ENCODE data around the gene POFUT2.

POFUT2 gene

DNA sequence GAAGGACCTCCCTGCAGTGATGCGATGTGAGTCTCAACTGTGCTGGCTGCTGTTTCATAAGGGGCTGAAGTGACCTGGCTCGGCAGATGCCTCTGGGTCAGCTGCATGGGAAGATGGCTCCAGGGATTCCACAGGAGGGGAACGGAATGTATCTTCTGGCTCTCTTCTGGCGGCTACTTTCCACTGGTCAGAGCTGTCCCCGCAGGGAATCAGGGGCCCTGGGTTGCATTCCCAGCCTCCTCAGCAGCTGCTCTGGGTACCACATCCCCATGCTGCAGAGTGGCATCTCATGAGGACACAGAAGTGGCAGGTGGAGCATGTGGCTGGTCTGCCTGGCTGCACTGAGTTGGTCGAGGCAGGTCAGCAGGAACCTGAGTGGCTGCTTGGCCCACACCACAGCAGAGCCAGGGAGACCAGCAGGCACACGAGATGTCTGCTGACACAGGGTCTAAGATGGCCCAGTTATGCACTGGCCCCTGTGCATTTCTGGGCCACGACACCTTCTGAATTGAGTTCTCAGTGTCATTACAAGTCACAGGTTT is 42.8 kb downstream of the POFUT2 start:
- Histone ChIP-seq H3K9me2 (ENCODE audit: low read depth, low read length) (no peaks in the 10 kb centered on the region), H3K4me3 (ENCODE audit: low read depth, low read length, poor library complexity, severe bottlenecking) (no peak overlapping the region), H3K9ac (ENCODE audit: low read length) (no peak overlapping the region), H2AFZ (ENCODE audit: low read length) (no peak overlapping the region), H3K4me1 (ENCODE audit: insufficient read depth, low read length, severe bottlenecking) (no peaks in the 10 kb centered on the region), H3K79me2 (ENCODE audit: insufficient read depth, low read length) (no peaks in the 10 kb centered on the region), H3F3A (ENCODE audit: insufficient read depth, low read length) (no peaks in the 10 kb centered on the region), H4K20me1 (ENCODE audit: insufficient read depth, low read length) (no peaks in the 10 kb centered on the region), H3K36me3 (ENCODE audit: insufficient read depth, low read length) (no peaks in the 10 kb centered on the region; the same call in 1 of the 2 replicates), H3K9me3 (ENCODE audit: low read length) (peaks cover 10% of the 10 kb centered on the region), H3K27me3 (ENCODE audit: insufficient read depth, low read length) (no peaks in the 10 kb centered on the region), H3K4me2 (ENCODE audit: low read length) (no peak overlapping the region), H3K27ac (ENCODE audit: low read depth, low read length, poor library complexity, severe bottlenecking) (no peak overlapping the region)
- no peak for TF ChIP-seq EZH2 (IDR thresholded peaks at IDR 0.05; ENCODE audit: borderline replicate concordance, low read length)
- TF ChIP-seq, protein P1, sequence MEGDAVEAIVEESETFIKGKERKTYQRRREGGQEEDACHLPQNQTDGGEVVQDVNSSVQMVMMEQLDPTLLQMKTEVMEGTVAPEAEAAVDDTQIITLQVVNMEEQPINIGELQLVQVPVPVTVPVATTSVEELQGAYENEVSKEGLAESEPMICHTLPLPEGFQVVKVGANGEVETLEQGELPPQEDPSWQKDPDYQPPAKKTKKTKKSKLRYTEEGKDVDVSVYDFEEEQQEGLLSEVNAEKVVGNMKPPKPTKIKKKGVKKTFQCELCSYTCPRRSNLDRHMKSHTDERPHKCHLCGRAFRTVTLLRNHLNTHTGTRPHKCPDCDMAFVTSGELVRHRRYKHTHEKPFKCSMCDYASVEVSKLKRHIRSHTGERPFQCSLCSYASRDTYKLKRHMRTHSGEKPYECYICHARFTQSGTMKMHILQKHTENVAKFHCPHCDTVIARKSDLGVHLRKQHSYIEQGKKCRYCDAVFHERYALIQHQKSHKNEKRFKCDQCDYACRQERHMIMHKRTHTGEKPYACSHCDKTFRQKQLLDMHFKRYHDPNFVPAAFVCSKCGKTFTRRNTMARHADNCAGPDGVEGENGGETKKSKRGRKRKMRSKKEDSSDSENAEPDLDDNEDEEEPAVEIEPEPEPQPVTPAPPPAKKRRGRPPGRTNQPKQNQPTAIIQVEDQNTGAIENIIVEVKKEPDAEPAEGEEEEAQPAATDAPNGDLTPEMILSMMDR (IDR thresholded peaks at IDR 0.05; ENCODE audit: low read length): no peak

DNA sequence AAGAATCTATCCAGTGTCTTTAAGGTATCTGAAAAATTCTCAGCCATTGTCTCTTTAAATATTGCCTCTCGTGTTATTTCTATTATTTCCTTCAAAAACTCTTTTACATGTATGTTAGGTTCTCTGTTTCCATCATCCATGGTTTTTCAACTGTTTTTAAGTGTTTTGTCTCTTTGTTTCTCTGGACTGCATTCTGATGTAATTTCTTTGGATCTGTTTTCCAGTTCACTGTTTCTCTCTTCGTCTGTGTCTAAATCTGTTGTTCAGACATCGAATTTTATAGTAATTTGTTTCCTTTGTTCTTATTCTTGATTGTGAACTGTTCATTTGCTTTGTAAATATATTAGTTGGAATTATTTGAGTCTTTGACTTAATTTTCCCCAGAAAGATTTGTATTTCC is 44.1 kb downstream of the POFUT2 start:
- H3K27me3 ChIP-seq (ENCODE audit: insufficient read depth, low read length): no peaks in the 10 kb centered on the region
- no peaks in the 10 kb centered on the region for H3K79me2 ChIP-seq (ENCODE audit: insufficient read depth, low read length)
- TF ChIP-seq, protein P1 (IDR thresholded peaks at IDR 0.05; ENCODE audit: low read length): no peak
- TF ChIP-seq EZH2 (IDR thresholded peaks at IDR 0.05; ENCODE audit: borderline replicate concordance, low read length): no peak
- no peak overlapping the region for H3K27ac ChIP-seq (ENCODE audit: low read depth, low read length, poor library complexity, severe bottlenecking)
- no peaks in the 10 kb centered on the region for H3K4me1 ChIP-seq (ENCODE audit: insufficient read depth, low read length, severe bottlenecking)
- H3K36me3 ChIP-seq (ENCODE audit: insufficient read depth, low read length): no peaks in the 10 kb centered on the region; the same call in 1 of the 2 replicates
- no peak overlapping the region for H3K9ac ChIP-seq (ENCODE audit: low read length)
- H3K4me2 ChIP-seq (ENCODE audit: low read length): no peak overlapping the region
- no peaks in the 10 kb centered on the region for H3K9me2 ChIP-seq (ENCODE audit: low read depth, low read length)
- no peak overlapping the region for H3K4me3 ChIP-seq (ENCODE audit: low read depth, low read length, poor library complexity, severe bottlenecking)
- no peaks in the 10 kb centered on the region for H3F3A ChIP-seq (ENCODE audit: insufficient read depth, low read length)
- H3K9me3 ChIP-seq (ENCODE audit: low read length): peaks cover 10% of the 10 kb centered on the region
- no peak overlapping the region for H2AFZ ChIP-seq (ENCODE audit: low read length)
- H4K20me1 ChIP-seq (ENCODE audit: insufficient read depth, low read length): no peaks in the 10 kb centered on the region

DNA sequence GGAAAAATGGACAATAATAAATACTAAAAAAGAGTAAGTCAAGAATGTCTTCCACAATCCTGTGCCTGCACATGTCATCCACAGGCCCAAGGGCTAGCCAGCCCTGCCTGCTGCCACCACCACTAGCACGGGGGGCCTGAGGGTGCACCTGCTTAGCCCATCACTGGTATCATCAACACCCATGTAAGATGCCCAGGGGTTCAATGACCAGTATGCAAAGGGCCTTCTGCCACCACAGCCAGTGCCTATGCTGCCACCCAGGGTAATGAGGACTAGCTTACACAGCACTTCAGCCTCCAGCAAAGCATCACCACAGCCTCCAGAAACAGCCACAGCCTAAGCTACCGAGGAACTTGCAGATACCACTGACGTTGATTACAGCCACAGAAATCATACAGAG is 46.3 kb downstream of the POFUT2 start:
- H3K4me2 ChIP-seq (ENCODE audit: low read length): no peak overlapping the region
- H3K9me2 ChIP-seq (ENCODE audit: low read depth, low read length): no peaks in the 10 kb centered on the region
- H3K4me3 ChIP-seq (ENCODE audit: low read depth, low read length, poor library complexity, severe bottlenecking): no peak overlapping the region
- no peaks in the 10 kb centered on the region for H4K20me1 ChIP-seq (ENCODE audit: insufficient read depth, low read length)
- TF ChIP-seq EZH2 (IDR thresholded peaks at IDR 0.05; ENCODE audit: borderline replicate concordance, low read length): no peak
- TF ChIP-seq, protein P1 (IDR thresholded peaks at IDR 0.05; ENCODE audit: low read length): no peak
- peaks cover 10% of the 10 kb centered on the region for H3K9me3 ChIP-seq (ENCODE audit: low read length)
- no peak overlapping the region for H3K9ac ChIP-seq (ENCODE audit: low read length)
- H3K27ac ChIP-seq (ENCODE audit: low read depth, low read length, poor library complexity, severe bottlenecking): no peak overlapping the region
- H3K36me3 ChIP-seq (ENCODE audit: insufficient read depth, low read length): no peaks in the 10 kb centered on the region; the same call in 1 of the 2 replicates
- H3K27me3 ChIP-seq (ENCODE audit: insufficient read depth, low read length): no peaks in the 10 kb centered on the region
- no peak overlapping the region for H2AFZ ChIP-seq (ENCODE audit: low read length)
- H3K4me1 ChIP-seq (ENCODE audit: insufficient read depth, low read length, severe bottlenecking): no peaks in the 10 kb centered on the region
- no peaks in the 10 kb centered on the region for H3K79me2 ChIP-seq (ENCODE audit: insufficient read depth, low read length)
- no peaks in the 10 kb centered on the region for H3F3A ChIP-seq (ENCODE audit: insufficient read depth, low read length)

Data from OCI-LY1 (cell line).